Activated T-cell treated with anti-CD3 and anti-CD28 coated beads, Interleukin-2, amount 50 U/mL, for 1 hour (primary cell): ENCODE data around the gene MUTYH.
"Not testable (repeated sequence)": the region's sequence is repeated elsewhere in the genome, so short reads cannot be mapped to it uniquely, and the experiment has no call there.

ENCODE experiments used
- DNase-seq: peaks from one replicate; pipeline ENCODE4 v3.0.0-alpha.2; 2020

Gene MUTYH

DNA sequence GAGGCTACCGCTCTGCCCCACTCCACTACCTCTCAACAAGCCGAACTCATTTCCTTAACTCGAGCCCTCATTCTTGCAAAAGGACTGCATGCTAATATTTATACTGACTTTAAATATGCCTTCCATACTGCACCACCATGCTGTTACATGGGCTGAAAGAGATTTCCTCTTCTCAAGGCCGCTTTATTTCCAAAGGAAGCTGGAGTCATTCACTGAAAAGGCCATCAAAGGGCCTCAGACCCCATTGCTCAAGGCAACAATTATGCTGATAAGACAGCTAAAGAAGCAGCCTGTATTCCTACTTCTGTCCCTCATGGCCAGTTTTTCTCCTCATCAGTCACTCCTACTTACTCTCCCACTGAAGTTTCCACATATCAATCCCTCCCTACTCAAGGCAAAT lies 20.5 kb downstream of the MUTYH start:
- DNase-seq: no peak

DNA sequence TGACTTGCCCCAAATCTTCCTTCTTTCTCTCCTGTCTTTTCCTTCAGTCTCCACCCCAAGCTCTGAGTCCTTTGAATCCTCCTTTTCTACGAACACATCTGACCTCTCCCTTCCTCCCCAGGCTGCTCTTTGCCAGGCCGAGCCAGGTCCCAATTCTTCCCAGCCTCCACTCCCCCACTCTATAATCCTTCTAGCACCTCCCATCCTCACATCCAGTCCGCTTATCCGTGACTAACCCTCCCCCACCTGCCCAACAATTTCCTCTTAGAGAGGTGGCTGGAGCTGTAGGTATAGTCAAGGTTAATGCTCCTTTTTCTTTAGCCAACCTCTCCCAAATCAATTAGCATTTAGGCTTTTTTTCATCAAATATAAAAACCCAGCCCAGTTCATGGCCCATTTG lies 23.1 kb downstream of the MUTYH start:
- DNase-seq: no peak

DNA sequence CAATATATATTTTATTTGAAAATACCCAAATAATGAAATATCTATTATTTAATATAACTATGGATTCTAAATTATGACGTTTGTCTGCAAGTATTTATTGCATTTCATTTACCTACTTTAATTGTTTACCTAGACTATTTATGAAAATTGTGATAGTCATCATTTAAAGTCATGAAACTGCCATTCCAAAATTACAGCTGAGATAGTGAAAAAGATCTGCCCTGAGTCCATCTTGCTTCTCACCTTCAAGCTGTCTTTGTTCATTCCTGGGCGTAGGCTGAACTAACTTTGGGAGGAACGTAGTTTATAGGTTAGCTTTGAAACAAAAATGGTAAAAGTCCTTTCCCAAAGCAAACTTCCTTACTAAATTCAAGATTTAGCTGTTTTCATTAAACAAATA lies 26.0 kb downstream of the MUTYH start:
- no peak for DNase-seq

DNA sequence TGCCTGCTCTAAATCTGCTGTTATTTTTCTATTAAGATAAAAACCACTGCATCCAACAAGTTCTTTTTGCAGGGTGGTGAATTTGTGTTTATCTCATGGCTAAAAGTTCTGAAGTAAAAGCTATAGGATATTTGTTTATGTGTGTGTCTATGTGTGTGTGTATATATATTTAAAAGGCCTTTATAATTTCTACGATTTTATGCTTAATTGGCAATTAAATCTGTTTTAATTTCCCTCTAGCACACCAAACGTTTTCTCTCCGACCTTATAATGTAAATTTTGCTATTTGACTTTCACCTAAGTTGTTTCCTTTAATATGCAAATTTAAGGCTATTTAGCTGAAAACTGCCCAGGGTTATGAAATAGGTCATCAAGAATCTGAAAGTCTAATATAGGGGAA lies 33.3 kb downstream of the MUTYH start:
- no peak for DNase-seq

DNA sequence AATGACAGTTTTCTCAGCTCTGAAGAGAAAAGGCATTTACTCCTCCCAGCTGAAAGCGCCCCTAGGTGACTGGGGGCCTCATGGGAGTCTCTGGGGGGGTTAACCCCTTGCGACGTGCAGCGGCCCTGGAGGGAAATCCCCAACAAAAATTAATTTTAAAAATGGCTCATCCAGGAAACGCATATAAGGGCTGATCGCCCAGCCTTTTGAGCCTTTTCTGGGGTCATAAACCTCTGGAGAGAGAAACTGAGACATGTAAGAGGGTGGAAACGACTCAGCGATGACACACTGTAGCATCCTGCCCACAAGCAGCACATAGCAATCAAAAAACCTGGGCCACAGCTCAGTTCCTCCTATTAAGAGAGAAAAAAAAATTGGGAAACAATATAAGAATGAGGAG lies 33.9 kb downstream of the MUTYH start:
- DNase-seq: no peak

DNA sequence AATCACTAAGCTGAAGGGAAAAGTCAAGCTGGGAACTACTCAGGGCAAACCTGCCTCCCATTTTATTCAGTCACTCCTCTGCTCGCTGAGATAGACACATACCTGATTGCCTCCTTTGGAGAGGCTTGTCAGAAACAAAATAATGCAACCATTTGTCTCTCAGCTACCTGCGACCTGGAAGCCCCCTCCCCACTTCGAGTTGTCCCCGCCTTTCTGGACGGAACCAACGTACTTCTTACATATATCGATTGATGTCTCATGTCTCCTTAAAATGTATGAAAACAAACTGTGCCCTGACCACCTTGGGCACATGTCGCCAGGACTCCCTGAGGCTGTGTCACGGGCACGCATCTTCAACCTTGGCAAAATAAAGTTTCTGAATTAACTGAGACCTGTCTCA lies 35.0 kb downstream of the MUTYH start:
- DNase-seq: no peak

DNA sequence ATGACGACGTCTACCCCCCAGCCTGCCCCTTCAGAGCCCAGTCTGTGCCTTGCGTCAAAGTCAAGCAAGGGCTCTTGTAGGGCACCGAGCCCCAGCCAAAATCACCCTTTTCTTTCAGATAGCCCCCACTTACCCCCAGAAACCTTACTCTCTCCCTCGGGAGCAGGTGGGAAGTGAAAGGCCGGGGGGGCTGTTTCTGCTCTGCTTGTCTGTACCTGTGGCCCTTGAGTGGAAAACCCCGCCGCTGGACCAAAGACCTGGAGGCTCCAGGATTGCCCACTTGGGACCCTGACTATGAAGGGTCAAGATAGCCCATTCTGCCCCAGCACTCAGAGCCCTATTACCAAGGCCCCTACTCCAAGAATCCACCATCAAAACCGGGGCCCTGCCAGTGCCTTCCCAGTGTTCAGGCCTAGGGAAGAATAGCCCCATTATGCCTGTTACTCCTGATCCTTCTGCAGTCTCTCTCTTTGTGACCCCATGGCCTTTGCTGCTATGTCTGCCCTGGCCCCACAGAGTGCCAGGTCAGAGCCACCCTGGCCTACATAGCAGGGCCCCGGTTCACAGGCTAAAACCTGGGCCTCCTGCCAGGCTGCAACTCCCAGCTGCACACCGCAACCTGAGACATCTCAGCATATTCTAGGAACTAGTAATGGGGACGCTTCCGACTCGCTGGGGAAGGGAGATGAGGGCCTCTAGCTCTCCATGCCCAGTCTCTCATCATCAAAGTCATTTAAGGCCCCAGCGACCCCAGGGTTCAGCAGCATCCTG lies 35.7 kb downstream of the MUTYH start:
- DNase-seq: peak; percentile 25

DNA sequence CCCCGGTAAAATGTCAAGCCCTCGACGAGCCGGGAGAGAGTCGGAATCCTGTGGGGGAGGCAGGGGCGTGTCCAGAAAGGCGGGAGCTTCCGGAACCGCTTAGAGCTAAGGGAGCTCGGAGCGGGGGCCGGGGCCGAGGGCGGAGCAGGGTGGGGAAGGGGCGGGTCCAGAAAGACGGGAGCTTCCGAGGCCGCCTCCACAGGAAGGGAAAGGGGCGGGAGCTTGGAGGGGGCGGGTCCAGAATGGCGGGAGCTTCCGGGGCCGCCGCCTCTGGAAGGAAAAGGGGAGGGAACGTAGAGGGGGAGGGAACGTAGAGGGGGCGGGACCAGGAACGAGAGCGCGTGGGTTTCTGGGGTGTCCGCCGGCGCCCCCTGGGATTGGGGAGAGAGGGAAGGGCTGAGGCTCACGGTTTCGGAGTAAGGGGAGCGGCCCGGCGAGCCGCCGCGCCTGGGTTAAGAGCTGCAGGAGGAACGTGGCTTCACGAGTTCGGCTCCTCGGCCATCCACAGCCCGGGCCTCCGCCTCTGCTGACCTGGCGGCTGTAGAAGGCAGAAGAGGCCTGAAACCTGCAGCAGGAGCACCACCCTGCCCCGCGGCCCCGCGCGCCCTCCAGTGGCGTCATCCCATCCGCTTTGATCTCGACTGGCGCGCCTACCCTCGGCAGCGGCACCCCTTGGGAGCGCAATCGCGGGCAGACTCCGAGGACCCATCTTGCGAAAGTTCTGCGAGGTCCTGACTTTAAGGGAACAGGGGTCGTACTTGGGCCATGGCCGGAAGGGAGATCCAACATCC lies 36.5 kb downstream of the MUTYH start:
- DNase-seq: peak; percentile 96

DNA sequence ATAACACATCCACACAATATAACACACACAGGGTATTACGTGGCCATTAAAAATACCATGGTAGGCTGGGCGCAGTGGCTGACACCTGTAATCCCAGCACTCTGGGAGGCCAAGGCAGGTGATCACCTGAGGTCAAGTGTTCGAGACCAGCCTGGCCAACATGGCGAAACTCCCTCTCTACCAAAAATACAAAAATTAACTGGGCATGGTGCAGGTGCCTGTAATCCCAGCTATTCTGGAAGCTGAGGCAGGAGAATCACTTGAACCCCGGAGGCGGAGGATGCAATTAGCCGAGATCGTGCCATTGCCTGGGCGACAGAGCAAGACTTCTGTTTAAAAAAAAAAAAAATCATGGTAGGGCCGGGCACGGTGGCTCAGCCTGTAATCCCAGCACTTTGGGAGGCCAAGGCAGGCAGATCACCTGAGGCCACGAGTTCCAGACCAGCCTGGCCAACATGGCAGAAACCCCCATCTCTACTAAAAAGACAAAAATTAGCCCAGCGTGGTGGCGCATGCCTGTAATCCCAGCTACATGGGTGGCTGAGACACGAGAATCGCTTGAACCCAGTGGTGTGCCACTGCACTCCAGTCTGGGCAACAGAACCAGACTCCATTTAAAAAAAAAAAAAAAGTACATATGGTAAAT lies 37.6 kb downstream of the MUTYH start:
- no peak for DNase-seq

DNA sequence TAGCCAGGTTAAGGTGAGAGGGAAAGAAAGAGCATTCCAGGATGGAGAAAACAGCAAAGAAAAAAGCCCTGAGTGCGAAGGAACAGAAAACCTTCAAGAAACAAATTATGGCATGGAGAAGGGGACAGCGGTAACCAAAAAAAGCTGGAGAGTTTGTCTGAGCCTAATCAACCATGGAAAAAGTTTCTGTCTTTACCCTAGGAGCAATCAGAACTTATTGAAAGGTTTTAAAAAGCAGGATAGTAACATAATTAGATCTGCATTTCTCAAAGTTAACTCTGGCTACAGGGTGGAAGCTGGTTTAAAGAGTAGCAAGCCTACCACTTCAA lies 39.6 kb downstream of the MUTYH start:
- DNase-seq: no peak

DNA sequence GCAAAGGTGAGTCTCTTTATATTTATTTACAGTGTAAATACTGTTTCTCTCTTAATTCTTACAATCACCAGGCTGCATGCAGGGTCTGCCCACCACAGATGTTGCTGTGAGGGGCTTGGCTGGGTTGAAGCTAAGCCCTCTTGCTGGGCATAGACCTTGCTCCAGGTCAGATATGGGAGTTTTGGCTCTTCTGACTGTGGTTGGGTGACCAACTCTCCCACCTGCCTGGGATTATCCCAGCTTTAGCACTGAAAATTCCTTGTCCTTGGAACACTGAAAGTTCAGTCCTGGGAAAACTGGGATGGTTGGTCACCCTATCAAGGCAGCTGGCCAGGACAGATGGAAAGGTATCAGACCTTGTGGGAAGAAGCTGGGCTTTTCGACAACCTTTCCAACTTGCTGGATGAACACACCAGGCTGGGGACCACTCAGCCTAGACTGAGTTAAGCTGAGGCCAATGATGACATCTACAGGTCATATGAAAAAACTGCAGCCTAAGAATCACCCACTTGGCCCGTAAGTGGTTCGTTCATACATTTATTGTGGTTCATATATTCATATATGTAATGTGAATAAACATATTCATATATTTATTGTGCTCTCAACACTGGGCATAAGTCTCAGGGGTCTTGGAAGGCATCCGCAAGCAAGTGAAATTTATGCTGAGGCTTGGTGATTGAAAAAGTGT lies 40.1 kb downstream of the MUTYH start:
- DNase-seq: peak; percentile 30

DNA sequence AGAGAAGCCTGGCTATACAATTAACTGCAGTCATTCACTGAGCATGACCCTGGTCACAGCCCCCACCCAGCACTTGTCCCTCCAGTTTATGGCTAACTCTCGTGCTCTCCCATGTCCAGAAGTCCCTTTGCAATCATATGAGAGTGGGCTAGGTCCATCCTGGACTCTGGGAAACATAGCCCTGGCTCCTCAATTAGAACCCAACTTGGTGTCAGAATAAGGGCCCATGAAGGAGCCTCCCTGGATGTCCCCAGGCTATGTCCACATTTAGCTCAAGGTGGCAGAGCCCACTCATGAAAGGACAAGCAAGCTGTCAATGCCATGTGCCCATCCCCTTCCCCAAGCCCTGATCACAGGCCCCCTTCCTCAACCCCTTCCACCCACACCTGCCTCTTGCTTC lies 40.9 kb downstream of the MUTYH start:
- no peak for DNase-seq

DNA sequence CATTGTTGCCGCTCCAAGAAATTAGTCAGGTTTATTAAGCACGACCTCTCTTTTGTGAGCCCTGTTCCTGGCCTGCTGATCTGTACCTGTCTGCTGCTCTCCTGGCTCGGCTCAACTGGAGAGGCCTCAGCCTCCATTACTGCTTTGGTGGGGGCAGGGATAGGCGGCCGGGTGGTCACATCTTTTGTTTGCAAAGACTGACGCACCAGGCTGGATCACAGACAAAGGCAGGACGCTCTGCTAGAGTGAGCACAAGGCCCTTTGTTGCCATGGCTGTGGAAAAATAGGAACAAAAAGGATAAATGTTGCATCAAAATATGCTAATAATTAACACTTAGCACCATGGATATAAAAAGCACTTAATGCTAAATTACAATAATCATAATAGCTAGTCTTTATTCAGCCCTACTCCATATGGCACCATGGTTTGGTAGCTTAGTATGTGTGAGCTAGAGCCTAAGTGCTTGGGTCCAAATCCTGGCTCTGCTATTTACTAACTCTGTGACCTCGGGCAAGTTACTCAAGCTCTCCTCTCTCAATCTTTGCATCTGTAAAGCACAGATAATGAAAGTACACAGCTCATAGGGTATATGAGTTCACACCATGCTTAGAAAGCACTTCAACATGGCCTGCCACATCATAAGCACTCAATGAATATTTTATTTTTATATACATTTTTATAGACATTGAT lies 42.4 kb downstream of the MUTYH start:
- no peak for DNase-seq

DNA sequence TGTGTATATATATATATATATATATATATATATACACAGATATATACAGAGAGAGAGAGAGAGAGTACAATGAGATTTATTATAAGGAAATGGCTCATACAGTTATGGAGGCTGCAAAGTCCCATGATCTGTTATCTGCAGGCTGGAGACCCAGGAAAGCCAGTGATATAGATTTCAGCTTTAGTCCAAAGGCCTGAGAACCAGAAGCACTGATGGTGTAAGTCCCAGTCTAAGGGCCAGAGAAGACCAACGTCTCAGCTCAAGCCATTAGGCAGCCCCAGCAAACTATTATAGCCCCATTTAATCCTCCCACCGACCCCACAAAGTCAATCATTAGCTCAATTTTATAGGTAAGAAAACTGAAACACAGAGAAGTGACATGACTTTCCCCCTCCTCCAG lies 48.5 kb downstream of the MUTYH start:
- no peak for DNase-seq

DNA sequence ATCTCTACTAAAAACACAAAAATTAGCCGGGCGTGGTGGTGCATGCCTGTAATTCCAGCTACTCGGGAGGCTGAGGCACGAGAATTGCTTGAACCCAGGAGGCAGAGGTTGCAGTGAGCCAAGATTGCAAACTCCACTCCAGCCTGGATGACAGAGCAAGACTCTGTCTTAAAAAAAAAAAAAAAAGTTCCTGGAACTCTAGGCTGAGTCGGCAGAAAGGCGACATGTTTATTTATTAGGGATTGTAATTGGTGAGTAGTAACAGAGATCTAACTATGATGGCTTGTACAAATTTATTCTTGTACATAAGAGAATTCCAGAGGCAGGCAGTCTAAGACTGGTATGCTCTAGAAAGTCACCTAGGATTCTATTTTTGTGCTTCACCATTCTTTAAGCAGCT lies 49.2 kb downstream of the MUTYH start:
- not testable (repeated sequence) for DNase-seq

DNA sequence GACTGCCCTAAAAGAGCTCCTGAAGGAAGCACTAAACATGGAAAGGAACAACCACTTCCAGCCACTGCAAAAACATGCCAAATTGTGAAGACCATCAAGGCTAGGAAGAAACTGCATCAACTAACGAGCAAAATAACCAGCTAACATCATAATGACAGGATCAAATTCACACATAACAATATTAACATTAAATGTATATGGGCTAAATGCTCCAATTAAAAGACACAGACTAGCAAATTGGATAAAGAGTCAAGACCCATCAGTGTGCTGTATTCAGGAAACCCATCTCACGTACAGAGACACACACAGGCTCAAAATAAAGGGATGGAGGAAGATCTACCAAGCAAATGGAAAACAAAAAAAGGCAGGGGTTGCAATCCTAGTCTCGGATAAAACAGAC lies 53.7 kb downstream of the MUTYH start:
- not testable (repeated sequence) for DNase-seq

DNA sequence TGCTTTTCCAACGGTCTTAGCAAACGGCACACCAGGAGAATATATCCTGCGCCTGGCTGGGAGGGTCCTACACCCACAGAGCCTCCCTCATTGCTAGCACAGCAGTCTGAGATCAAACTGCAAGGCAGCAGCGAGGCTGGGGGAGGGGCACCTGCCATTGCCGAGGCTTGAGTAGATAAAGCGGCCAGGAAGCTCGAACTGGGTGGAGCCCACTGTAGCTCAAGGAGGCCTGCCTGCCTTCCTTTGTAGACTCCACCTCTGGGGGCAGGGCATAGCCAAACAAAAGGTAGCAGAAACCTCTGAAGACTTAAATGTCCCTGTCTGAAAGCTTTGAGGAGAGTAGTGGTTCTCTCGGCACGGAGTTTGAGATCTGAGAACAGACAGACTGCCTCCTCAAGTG lies 55.4 kb downstream of the MUTYH start:
- not testable (repeated sequence) for DNase-seq

DNA sequence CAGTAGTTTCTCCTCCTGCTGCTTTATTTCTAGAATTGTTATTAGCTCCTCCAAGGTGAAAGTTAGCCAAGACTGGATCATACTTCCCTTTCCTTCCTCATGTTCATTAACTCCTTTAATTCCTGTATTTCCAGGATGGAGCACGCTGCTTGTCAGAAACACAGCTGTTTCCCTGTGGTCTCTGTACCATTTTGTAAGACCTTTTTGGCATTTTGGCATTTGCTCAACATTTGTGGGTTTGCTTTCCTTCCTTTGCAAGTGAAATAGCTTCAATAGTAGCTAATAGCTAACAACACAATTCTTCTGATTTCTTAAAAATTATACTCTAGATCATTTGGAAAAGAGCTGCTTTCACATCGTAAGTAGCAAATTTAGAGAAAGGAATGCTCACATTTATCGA lies 57.9 kb downstream of the MUTYH start:
- DNase-seq: no peak
